Vagina (tissue), 2 donors: ENCODE measurements around the gene PEX10.

Source experiments
- CTCF ChIP-seq, 3 experiments: fragments of 450-650 bp in 2 of 3; fragments of 200-600 bp in 1 of 3; sonication (generic) in 1 of 3; IDR thresholded peaks; one replicate each; pipeline ENCODE4 v1.5.1; 2017 to 2019; ENCODE audit warnings: antibody characterized with exemption in 3 of 3, mild to moderate bottlenecking in 2 of 3, moderate library complexity in 2 of 3
- POLR2AphosphoS5 ChIP-seq, 2 donors: sonication (generic); formaldehyde crosslinking; IDR thresholded peaks; one replicate each; pipeline ENCODE4 v1.9.0; 2017; ENCODE audit warnings: antibody characterized with exemption in 2 of 2, mild to moderate bottlenecking in 2 of 2, low read depth in 1 of 2; ENCODE audit not compliant: insufficient read depth in 1 of 2

- TF ChIP-seq CTCF (IDR thresholded peaks at IDR 0.05) (no peak), POLR2AphosphoS5 (IDR thresholded peaks at IDR 0.05; ENCODE audit: insufficient read depth in 1 of 2, low read depth in 1 of 2) (no peak)
Measured at GRCh38 chr1:2378441-2378851, 33.9 kb downstream of the PEX10 start.
